GM18907 (cell line): ENCODE measurements around the gene POTEG.
"Not testable (repeated sequence)": the region's sequence is repeated elsewhere in the genome, so short reads cannot be mapped to it uniquely, and the experiment has no call there.

Source experiments
- ATAC-seq: cut with Tn5 transposase; IDR thresholded peaks from one replicate; pipeline ENCODE4 v1.9.1; 2021; ENCODE audit warnings: mild to moderate bottlenecking, moderate library complexity; ENCODE audit not compliant: unreplicated experiment

The POTEG gene

DNA sequence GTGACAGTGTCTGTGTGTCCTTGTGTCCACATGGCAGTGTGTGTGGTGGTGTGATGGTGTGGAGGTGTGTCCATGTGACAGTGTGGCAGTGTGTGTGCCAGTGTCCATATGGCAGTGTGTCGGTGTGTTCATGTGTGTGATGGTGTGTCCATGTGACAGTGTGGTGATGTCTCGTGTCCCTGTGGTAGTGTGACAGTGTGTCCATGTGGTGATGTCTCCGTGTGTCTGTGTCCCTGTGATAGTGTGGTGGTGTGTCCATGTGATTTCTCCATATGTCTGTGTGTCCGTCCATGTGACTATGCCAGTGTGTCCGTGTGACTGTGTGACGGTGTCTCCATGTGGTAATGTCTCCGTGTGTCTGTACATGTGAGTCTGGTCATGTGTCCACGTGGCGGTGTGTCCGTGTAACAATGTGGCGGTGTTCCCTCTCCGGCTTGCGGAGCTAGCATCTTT, 59.7 kb downstream of the POTEG start:
- ATAC-seq, result not testable (repeated sequence)

DNA sequence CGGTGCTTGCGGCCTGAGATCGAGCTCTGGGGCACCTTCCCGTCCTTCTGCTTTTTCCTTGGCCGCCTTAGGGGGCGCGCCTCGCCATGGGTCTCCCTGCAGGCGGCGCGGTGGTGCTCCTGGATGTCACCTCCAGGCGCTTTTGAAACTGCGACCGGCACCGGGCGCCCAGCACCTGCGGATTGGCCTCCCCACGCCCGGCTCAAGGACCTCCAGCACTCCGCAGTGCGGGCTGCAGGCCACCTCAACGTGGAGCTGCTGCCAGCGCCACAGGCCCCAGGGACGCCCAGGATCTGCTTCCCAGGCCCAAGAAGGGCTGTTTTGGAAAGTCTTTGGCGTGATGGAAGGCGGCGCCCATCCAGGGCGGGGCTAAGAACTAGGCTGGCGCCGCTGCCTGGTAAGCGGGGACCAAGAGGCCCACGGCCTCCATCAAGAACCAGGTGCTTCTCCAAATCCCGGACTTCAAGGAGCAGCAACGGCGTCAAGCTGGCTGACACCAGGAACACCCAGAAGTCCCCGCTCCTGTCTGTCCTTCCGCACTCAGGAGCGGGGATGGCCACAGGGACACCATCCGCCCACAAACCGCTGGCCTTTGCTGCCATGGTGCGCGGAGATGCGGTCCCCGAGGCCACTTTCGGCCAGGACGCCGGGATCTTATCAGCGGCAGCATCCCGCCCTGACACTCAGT, 61.2 kb downstream of the POTEG start:
- ATAC-seq, result not testable (repeated sequence)

DNA sequence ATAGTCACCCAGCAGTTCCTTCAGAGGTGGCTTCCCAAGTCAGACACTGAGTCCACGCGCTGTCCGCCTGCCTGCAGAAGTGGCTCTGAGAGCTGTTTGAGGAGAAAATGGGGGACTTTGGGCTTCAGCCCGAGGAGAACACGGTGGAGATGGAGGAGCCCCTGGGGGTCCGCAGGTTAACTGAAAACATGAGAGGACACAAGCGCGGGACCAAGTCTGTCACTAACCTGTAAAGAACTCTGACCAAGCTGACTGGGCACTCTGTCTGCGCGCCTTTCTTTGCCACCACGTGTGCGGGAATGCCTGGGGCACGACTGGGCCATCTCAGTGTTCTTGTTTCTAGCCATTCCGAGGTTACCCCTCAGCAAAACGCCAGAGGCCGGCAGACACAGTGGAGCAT, 62.4 kb downstream of the POTEG start:
- not testable (repeated sequence) for ATAC-seq

DNA sequence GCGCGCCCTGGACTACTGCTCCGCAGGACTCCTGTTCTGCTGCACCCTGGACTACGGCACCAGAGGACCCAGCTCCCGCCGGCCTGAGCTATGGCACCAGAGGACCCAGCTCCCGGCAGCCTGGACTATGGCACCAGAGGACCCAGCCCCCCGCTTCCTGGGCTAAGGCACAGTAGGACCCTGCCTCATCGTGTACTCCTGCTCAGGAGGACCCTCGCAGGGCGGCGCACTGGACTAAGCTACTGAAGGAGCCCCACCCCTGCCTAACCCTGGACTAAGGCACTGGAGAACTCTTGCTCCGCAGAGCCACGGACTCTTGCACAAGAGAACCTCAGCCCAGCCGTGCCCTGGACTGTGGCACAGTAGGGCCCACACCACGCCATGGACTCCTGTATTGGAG, 71.3 kb downstream of the POTEG start:
- ATAC-seq, result not testable (repeated sequence)

DNA sequence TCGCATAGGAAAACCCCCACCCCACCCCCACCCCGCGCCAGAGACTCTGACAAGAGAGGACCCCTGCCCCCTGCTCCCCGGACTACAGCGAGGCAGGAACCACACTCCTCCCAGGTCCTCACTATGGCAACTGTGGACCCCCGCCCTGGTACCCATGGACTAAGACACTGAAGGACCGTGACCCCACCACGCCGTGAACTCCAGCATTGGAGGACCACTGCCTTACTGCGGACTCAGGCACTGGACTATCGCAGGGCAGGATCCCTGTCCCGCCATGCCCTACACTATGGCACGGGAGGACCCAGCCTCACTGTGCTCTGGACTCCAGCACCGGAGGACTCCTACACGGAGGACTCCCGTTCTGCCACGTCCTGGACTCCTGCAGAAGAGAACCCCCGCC, 71.8 kb downstream of the POTEG start:
- ATAC-seq, result not testable (repeated sequence)

DNA sequence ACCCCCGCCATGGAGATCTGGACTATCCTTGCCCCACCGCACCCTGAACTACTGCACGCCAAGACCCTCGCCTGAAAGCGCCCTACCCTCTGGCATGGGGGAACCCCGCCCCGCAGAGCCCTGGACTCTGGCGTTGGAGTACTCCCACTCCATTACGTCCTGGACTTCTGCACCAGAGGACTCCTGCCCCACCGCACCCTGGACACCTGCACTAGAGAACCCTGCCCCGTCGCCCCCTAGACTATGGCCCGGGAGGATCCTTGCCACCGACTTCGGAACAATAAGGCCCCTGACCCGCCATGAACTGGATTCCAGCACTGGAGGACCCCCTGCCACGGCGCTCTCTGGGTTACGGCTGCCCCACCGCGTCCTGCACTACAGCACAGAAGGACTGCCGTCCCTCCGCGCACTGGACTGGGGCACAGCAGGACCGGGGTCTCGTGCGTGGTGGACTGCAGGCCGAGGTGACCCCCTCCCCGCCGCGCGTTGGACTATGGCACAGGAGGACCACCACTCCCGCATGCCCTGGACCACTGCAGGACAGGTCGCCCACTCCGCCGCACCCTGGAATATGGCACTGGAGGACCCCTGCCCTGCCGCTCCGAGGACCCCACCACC, 72.4 kb downstream of the POTEG start:
- ATAC-seq, result not testable (repeated sequence)

DNA sequence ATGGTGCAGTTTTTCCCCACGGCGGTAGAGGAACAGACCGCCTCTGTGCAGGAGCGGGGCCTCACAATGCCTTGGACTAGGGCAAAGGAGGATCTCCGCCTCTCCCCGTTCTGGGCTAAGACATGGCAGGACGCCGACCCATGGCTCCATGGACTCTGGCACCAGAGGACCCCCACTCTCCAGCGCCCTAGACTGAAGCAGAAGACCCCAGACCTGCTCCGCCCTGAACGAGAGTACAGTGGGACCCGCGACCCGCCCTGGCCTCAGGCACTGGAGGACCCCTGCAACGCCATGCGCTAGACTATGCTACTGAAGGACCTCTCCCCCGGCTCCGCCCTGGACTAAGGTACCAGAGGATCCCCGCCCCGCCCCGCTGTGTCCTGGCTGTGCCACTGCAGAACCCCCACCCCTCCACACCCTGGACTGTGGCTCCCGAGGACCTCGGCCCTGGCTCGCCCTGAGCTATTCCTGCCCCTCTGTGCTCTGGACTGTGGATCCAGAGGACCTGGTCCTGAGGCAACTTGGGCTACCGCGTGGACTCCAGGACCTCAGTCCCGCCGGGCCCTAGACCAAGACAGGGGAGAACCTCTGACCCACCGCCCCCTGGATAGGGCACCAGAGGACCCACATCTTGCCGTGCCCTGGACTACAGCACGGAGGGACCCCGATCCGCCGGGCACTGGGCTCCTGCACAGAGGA, 73.1 kb downstream of the POTEG start:
- ATAC-seq, result not testable (repeated sequence)
